ENCODE measurements around the gene BRD1.

The BRD1 gene

DNA sequence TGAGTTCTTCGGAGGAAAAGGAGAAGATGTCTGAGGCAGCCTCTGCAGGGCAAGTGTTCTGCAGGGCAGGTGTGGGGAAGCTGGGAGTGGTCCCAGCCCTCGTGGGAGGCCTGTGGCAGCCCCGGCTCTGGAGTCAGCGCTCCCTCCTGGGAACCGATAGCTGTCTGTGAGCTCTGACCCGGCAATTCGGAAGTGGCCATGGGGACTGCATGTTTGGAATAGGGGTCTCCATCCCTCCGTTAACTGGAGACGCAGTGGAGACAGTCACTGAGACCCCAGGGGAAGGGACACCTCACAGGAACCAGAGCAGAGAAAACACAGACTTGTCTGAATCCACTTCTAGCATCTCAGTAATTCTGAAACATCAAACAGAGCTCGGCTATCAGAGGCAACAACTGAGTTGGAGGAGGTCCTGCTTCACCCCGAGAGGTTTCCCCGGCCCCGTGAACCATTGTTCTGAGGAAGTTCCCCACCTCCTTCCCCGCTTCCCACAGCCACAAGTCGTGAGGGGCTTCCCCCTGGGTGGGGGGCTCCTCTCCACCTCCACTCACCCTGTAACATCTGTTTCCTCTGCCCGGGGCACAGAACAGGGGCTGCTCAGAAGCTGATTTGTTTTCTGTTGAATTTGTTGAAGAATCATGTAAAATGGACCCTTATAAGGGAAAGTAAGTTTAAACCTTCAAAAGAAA is 99.6 kb downstream of the BRD1 start:
- DNase-seq (ENCODE audit: low spot score), result no peak

DNA sequence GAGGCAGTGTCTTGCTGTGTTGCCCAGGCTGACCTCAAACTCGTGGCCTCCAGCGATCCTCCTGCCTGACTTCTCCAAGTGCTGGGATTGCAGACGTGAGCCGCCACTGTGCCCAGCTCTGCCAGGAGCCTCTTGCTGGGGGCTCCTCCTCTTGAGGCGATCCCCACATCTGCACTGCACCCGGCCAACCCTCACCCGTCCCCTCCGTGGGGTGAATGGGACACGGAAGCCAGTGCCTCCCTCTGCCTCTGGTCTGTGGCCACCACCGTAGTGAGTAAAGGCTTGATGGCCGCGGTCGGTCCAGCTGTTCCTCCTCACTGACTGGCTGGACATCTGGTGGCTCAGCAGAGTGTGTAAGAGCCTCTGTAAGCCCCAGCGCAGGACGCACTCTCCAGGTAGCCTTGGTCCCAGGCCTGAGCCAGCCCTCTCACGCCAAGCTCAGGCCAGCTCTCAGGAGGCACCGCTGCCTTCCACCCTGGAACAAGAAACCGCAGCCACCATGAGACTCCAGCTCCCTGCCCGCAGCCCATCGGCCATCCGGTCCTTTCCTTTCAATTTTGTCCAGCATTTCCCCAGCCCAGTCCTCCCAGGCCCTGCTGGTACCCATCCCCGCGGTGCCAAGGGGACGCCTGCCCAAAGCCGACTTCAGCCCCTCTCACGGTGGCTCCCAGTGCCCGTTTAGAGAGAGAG is 100.3 kb downstream of the BRD1 start:
- DNase-seq (ENCODE audit: low spot score), result no peak

DNA sequence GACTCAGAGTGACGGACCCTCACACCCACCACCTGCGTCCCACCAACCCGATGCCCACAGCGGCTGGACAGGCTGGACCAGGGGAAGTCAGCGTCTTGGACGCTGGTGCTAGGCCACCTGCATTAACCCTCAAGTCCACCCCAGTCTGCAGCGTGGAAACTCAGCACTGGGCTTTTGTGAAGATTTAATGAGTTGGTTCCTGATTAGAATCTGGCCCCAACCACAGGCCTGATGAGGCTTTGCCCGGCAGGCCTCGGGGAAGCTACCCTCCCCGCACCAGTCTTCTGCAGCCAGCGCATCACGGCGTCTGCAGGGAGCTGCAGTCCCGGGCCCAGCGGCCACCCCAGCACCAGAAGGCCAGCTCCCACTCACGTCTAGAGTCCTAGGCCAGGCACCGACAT is 101.0 kb downstream of the BRD1 start:
- no peak for DNase-seq (ENCODE audit: low spot score)

DNA sequence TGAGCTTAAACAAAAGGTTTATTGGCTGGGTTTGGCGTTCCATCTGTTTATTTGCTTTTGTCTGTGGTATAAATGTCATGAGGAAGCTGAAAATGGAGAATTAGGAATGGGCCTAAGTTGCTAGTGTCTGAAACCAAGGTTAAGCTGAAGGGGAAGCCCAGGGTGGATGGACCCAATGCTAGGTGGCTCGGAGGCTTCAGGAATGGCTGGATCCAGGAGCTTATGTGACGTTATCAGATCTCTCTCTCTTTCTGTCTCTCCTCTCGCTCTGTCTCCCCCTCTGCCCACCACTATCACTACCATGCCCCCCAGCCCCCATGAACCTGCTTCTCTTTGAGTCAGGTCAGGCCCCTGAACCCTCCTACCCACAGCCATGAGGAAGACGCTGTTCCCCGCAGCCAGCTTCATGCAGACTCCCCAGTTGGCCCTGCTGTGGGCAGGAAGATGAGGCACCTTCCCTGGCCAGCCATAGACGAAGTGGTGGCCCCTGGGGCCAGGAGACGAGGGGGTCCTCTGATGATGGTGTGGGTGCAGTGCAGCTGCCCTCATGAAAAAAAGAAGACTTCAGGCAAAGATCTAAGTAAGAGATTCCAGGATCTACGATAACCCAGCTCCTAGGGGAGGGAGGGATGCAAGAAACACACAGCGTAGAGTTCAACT is 101.5 kb downstream of the BRD1 start:
- DNase-seq (ENCODE audit: low spot score), result no peak

DNA sequence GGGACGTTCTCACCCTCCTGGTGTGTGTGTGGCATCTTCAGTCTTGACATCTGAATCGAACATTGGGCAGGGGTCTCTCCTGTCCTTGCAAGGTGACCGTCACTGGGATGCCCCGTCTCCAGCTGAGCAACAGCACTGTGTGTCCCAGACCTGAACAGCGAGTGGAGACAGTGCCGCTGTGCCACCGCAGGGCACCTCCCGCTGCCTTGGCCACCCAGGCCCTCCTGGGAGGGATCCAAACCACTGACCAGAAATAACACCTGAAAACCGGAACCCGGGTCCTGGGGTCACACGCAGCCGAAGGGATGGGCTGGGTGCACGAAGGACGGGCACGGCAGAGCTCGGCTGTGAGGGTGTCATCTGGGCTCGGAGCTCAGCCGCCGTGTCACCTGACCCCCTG is 102.2 kb downstream of the BRD1 start:
- no peak for DNase-seq (ENCODE audit: low spot score)

DNA sequence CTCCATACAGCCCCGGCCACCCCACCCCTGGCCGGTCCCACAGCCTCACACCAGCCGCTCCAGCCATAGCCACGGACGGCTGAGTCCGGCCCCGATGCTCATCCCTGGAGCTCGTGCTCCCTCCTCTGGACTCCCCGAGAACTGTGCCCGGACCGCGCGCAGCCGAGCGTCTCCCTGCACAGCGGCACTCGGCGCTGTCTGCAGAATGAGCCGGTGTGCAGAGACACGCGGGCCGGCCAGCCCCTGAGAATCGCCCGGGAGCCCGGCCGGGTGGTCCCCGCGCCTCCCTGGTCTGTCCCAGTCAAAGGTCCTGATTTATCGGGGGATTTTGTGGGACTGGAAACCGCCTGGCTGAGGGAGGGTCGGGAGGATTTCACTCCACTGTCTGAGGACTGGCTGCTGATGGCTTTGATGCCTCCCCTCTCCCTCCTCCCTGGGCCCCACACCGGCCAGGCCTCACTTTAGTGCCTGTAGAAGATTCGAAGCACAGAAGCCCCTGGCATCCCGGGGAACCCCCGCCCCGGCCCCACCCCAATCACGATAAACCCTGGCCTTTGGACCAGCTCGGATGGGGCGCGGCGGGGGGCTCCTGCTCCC is 102.7 kb downstream of the BRD1 start:
- DNase-seq (ENCODE audit: low spot score), result no peak

DNA sequence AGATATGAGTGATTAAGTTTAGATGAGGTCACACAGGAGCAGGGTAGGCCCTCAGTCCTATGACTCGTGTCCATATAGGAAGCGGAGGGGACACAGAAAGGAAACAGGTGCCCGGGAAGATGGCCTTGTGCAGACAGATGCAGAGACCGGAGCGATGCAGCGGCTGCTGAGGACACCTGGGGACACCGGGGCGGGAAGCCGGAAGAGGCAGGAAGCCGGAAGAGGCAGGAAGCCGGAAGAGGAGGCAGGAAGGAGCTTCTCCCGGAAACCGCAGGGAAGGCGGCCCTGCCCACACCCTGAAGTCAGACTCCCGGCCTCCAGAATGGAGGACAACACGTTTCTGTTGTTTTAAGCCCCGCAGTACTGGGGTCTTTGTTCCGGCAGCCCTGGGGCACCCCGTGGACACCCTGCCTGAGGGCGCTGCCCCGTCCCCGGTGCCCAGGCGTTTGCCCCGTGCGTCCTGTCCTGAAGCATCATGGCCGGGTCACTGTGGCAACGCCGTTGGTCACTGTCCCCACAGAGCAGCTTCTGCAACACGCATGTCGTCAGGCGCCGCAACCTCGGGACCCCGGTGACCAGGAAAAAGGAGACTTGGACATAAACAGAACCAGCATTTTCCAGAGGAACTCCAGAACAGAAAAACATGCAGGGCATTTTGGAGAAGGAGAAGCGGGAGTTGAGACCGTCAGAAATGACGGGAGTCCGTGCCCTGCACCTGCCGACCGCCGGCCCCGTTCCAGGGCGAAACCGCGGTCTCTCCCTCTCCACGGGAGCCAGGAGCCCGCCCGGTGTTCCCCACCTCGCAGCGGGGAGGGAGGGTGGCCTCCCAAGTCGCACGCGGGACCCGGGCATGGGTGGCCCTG is 103.4 kb downstream of the BRD1 start:
- no peak for DNase-seq (ENCODE audit: low spot score)

DNA sequence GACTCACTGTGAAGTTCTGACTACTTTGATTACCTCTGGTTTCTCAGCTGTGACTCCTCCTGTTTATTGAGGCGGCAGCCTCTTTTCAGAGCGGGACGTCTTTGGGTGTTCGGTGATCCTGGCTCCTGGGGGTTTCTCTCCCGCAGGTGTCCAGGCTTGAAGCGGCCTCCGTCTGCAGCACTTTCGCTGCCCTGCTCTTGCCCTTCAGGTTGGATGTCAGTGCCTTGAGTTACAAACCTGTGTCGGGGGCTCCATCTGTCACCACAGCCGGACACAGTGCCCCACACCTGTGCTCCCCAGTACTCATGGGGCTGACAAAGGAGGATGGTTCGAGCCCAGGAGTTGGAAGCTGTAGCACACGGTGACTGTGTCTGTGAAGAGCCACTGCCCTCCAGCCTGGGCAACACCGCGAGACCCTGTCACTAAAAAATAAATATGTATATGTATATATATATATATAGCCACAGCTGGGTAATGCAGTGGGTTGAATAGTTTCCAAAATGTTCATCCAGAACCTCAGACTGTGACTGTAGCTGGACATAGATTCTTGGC is 104.1 kb downstream of the BRD1 start:
- DNase-seq (ENCODE audit: low spot score), result no peak

Measured in left forelimb (tissue), 1 donor.